Right renal pelvis (tissue), 4 donors: ENCODE results near the gene MRPL4. TPM values are rescaled to one million over a fixed set of nuclear protein-coding genes. Genes with fewer than 3 reads are reported as not detected.

Experiments
- DNase-seq, 4 donors: peaks; one replicate each; pipeline ENCODE4 v3.0.0-alpha.2; 2013; ENCODE audit warnings: low read depth in 4 of 4, low spot score in 3 of 4, missing footprints in 1 of 4
- polyA plus RNA-seq, 4 donors: library from polyadenylated mRNA; unstranded; fragments of 120-200 nt; gene quantifications; one replicate each; pipeline ENCODE4 v1.2.1, GENCODE V29; 2013; ENCODE audit not compliant: insufficient read length in 4 of 4

MRPL4 gene
- polyA plus RNA-seq, 4 donors: 38.3 to 57.4 (median 39.5) TPM

DNA sequence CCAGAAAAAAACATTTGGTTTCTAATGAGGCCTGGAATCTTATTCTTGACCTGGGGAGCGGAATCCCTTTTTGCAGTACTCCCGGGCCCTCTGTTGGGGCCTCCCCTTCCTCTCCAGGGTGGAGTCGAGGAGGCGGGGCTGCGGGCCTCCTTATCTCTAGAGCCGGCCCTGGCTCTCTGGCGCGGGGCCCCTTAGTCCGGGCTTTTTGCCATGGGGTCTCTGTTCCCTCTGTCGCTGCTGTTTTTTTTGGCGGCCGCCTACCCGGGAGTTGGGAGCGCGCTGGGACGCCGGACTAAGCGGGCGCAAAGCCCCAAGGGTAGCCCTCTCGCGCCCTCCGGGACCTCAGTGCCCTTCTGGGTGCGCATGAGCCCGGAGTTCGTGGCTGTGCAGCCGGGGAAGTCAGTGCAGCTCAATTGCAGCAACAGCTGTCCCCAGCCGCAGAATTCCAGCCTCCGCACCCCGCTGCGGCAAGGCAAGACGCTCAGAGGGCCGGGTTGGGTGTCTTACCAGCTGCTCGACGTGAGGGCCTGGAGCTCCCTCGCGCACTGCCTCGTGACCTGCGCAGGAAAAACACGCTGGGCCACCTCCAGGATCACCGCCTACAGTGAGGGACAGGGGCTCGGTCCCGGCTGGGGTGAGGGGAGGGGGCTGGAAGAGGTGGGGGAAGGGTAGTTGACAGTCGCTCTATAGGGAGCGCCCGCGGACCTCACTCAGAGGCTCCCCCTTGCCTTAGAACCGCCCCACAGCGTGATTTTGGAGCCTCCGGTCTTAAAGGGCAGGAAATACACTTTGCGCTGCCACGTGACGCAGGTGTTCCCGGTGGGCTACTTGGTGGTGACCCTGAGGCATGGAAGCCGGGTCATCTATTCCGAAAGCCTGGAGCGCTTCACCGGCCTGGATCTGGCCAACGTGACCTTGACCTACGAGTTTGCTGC lies 35.1 kb downstream of the MRPL4 start, which contains the start of gene ICAM4:
Gene ICAM4, plus strand, starts transcription at position 153 of the 935 bp plus-strand sequence. Its CDS starts 58 bp downstream, at position 211.
- DNase-seq: peak in 2 of 4 donors; percentile 68 to 79

DNA sequence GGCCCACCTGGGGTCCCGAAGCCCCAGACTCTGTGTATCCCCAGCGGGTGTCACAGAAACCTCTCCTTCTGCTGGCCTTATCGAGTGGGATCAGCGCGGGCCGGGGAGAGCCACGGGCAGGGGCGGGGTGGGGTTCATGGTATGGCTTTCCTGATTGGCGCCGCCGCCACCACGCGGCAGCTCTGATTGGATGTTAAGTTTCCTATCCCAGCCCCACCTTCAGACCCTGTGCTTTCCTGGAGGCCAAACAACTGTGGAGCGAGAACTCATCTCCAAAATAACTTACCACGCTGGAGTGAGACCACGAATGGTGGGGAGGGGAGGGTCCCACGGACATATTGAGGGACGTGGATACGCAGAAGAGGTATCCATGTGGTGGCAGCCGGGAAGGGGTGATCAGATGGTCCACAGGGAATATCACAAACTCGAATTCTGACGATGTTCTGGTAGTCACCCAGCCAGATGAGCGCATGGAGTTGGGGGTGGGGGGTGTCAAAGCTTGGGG lies 36.7 kb downstream of the MRPL4 start:
- DNase-seq: no peak

DNA sequence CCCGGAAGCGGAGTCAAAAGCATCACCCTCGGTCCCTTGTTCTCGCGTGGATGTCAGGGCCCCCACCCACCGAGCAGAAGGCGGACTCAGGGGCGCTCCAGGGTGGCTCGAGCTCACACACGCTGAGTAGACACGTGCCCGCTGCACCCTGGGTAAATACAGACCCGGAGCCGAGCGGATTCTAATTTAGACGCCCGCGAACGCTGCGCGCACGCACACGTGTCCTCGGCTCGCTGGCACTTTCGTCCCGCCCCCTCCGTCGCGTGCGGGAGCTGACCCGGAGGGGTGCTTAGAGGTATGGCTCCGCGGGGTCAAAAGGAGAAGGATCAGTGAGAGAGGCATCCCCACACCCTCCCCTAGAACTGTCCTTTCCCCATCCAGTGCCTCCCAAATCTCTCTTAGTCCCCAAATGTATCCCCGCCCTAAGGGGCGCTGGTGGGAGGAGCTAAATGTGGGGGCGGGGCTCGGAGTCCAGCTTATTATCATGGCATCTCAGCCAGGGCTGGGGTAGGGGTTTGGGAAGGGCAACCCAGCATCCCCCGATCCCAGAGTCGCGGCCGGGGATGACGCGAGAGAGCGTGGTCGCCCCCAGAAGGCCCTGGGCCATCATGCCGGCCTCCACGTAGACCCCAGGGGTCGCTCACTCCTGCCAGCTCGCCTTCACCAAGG lies 37.3 kb downstream of the MRPL4 start:
- DNase-seq: no peak

DNA sequence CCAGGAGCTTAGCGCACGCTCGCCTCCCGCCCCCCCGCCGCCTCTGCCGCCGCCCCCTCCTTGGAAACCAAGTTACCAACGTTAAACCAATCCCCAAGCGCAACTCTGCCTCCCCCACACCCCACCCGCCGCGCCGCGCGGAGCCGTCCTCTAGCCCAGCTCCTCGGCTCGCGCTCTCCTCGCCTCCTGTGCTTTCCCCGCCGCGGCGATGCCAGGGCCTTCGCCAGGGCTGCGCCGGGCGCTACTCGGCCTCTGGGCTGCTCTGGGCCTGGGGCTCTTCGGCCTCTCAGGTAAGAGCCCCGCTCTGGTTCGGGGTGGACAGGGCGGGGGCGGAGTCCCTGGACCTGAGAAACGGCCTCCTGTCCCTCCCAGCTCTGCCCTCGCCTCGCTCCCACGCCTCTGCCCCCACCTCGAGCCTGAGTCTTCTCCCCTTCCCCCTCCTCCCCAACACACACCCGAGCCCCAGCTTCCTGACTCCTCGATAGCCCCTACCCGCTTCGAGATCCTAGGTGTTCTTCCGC lies 37.9 kb downstream of the MRPL4 start, which contains the start of gene ICAM5:
Gene ICAM5, plus strand, starts transcription at position 117 of the 521 bp plus-strand sequence. Its CDS starts 92 bp downstream, at position 209.
- DNase-seq: no peak

DNA sequence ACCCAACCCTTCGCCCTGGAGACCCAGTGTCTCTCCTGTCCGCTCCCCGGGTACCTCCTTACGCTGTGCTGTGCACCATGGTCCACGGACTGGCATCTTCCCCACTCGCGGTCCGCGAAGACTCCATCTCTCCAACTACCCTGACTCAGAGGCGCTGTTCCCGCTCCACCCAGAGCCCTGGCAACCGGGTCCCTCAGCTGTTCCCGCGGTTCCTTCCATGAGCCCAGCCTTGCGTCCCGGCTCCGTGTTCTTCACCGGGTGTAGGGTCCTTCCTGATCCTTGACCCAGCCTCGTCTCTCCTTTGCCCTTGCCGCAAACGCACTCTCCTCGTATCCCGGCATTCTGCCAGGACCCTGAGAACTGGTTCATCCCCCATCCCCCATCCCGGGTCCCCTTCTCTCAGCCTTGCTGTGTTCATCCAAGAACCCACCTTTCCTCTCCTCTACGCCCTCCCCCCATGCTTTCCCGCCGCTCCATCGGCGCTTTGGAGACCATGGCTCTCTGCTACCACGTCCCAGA lies 38.4 kb downstream of the MRPL4 start:
- no peak for DNase-seq

DNA sequence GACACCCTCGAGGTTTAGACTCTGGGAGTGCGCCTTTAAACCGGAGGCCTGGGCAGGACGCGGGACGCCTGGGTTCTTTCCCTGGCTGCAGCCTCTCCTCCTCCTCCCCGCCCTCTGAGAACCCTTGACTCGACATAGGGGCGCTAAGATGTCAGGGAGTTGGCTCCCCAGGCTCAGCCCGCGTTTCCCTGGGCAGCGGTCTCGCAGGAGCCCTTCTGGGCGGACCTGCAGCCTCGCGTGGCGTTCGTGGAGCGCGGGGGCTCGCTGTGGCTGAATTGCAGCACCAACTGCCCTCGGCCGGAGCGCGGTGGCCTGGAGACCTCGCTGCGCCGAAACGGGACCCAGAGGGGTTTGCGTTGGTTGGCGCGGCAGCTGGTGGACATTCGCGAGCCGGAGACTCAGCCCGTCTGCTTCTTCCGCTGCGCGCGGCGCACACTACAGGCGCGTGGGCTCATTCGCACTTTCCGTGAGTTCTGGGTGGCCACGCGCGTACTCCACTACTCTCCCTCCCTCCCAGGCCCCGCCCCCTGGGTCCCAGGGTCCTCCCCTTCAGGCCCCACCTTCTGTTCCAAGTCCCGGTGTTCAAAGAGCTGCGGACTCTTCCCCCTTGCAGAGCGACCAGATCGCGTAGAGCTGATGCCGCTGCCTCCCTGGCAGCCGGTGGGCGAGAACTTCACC lies 39.0 kb downstream of the MRPL4 start:
- DNase-seq: no peak

DNA sequence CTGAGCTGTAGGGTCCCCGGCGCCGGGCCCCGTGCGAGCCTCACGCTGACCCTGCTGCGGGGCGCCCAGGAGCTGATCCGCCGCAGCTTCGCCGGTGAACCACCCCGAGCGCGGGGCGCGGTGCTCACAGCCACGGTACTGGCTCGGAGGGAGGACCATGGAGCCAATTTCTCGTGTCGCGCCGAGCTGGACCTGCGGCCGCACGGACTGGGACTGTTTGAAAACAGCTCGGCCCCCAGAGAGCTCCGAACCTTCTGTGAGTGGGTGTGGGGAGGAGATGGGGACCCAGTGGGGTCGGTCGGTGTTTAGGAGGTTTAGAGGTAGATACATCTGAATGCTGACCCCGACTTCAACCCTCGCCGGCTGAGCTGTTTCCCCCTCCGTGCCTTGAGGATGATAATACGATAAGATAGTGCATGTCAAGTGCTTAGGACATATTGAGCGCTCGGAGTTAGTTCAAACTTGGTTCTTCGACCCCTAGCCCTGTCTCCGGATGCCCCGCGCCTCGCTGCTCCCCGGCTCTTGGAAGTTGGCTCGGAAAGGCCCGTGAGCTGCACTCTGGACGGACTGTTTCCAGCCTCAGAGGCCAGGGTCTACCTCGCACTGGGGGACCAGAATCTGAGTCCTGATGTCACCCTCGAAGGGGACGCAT lies 39.7 kb downstream of the MRPL4 start:
- DNase-seq: no peak

DNA sequence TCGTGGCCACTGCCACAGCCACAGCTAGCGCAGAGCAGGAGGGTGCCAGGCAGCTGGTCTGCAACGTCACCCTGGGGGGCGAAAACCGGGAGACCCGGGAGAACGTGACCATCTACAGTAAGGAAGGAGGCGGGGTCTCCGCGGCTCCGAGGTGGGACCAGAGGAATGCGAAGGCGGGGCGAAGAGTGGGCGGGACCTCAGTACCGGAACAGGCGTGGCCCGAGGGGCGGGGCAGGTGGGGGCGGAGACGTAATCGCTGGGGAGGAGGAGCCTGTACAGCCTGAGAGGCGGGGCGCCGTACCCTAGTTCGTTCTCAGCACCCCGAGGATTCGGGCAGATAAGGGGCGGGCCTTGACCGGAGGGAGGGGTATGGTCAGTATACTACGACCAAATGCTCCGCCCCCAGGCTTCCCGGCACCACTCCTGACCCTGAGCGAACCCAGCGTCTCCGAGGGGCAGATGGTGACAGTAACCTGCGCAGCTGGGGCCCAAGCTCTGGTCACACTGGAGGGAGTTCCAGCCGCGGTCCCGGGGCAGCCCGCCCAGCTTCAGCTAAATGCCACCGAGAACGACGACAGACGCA lies 40.3 kb downstream of the MRPL4 start:
- DNase-seq: no peak

DNA sequence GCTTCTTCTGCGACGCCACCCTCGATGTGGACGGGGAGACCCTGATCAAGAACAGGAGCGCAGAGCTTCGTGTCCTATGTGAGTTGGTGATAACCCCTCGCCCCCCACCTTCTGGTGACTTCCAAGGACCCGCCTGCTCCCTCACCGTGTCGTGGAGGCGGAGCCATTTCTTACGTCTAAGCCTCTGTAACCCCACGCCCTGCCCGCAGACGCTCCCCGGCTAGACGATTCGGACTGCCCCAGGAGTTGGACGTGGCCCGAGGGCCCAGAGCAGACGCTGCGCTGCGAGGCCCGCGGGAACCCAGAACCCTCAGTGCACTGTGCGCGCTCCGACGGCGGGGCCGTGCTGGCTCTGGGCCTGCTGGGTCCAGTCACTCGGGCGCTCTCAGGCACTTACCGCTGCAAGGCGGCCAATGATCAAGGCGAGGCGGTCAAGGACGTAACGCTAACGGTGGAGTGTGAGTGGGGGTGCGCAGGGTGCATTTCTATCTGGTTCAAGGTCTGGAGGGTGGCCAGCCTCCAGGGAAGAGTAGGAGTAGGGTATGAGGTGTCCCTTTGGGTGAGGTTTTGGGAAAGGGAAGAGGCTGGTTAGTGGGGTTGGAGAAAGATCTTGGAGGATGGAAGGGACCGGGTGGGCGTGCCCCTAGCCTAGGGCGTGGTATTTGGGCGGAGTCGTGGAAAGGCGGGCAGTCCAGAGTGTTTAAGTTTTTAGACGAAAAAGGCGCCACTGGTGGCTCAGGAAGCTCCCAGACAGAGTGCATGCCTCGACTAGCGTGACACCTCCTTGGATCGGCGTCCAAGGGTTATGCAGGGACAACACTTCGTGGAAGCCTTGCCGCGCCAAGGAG lies 41.0 kb downstream of the MRPL4 start:
- DNase-seq: no peak

DNA sequence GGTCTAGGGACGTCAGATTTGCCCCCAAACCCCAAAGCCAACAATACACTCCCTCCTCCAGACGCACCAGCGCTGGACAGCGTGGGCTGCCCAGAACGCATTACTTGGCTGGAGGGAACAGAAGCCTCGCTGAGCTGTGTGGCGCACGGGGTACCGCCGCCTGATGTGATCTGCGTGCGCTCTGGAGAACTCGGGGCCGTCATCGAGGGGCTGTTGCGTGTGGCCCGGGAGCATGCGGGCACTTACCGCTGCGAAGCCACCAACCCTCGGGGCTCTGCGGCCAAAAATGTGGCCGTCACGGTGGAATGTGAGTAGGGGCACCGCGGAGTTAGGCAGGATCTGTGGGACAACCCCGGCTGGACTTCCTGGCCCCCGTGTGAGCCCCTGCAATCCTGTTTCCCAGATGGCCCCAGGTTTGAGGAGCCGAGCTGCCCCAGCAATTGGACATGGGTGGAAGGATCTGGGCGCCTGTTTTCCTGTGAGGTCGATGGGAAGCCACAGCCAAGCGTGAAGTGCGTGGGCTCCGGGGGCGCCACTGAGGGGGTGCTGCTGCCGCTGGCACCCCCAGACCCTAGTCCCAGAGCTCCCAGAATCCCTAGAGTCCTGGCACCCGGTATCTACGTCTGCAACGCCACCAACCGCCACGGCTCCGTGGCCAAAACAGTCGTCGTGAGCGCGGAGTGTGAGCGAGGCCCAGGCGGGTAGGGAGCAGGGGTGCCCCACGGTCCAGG lies 41.8 kb downstream of the MRPL4 start:
- DNase-seq: no peak

DNA sequence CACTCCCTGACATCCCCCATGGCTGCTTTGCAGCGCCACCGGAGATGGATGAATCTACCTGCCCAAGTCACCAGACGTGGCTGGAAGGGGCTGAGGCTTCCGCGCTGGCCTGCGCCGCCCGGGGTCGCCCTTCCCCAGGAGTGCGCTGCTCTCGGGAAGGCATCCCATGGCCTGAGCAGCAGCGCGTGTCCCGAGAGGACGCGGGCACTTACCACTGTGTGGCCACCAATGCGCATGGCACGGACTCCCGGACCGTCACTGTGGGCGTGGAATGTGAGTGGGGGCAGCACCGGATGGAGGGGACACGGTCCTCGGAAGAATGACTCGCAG lies 42.3 kb downstream of the MRPL4 start:
- no peak for DNase-seq

DNA sequence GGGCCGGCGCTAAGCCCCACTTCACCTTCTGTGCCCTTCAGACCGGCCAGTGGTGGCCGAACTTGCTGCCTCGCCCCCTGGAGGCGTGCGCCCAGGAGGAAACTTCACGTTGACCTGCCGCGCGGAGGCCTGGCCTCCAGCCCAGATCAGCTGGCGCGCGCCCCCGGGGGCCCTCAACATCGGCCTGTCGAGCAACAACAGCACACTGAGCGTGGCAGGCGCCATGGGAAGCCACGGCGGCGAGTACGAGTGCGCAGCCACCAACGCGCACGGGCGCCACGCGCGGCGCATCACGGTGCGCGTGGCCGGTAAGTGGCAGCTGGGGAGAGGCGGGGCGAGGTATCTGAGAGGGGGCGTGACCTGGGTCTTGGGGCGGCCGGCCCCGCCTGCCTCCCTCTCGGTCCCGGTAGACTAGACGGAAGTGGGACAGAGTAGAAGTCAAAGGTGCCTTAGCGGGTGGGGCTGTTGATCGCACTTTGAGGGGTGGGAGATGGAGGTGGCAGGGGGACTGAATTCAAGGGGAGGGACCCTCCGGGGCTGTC lies 43.4 kb downstream of the MRPL4 start:
- no peak for DNase-seq

DNA sequence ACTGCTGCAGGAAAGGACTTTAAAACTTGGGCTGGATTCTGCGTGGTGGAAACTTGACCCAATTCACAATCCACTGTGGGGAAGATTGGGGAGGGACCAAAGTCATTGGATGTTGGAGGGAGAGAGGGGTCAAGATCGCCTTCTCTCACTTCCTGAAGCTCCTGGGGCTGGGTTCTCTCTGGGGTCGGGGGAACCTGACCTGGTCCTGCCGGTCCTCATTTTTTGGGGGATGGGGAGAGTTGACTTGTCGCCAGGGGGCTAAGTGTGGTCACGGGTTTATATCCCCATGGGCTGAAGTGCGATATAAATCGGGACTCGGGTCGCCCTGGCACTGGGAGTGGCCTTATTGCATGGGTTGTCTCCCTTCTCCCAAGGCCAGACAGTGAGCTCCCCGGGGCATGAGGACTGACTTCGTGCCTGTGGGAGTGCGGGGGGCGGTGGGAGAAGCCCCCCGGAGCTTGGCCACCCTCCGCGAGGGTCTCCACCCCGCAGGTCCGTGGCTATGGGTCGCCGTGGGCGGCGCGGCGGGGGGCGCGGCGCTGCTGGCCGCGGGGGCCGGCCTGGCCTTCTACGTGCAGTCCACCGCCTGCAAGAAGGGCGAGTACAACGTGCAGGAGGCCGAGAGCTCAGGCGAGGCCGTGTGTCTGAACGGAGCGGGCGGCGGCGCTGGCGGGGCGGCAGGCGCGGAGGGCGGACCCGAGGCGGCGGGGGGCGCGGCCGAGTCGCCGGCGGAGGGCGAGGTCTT lies 44.0 kb downstream of the MRPL4 start:
- no peak for DNase-seq

DNA sequence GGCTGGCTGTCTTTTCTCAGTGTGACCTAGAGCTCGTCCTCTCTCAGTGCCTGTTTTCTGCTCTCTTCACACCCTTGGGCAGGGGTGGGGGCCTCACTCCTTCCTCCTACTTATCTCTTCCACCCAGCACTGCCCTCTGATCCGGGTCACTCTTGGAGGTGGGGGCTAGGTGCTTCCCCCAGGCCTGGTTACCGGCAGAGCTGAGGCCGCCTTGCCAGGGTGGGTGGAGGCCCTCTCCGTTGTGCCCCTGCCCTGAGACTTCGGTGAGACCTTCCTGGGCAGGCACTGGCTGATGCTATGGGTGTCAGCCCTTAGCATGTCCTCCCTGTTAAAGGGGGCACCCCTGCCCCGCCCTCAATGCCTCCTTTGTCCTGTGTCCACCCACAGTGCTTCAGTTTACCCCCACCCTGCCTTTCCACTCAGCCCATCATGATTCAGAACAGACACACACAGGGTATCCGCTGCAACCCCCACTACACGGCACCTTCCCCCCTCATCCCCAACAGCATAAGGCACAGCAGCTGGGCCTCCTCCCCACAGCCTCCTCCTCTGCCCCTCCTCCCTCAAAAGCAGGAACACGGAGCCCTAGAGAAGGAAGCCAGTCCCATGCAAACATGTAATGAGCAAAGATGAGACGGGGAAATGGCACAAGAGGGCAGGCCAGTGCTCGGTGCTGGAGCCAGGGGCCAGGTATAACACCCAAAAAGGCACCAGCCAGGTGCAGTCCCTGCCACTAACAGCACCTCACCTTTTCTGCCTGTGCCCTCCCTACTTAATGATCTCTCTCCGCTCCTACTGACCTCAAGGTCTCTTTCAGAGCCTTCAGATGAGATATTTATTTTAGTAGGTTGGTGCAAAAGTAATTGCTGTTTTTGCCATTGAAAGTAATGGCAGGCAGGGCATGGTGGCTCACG lies 47.8 kb downstream of the MRPL4 start:
- no peak for DNase-seq

DNA sequence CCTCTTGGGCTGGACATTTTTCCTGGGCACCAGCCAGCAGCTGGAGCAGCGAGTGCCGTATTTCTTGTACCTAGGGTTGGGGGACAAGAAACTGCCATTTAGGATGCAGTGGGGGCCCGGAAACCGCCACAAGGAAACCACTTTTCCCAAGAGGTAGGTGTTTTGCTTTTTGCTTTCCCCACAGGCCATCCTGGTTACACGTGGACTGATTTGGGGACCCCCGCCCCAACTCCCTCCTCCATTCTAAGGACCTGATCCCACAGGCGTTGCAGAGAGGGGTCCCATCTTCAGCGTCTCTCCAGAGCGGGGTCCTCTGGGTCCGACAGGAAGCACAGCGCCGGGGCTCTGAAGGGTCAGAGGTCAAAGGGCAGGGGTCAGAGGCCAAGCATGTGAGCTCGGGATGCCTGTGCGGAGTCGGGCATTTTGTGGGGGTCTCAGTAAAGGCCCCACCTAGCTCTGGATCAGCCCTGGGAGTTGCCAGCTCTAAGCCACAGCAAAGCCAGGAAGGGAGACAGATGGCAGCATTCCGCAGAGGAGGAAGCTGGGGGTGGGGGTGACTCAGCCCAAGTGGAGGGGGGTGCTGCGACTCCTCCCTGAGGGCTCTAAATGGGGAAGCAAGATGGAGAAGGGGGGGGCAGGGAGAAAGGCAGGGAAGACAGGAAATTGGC lies 53.3 kb downstream of the MRPL4 start:
- DNase-seq: no peak

DNA sequence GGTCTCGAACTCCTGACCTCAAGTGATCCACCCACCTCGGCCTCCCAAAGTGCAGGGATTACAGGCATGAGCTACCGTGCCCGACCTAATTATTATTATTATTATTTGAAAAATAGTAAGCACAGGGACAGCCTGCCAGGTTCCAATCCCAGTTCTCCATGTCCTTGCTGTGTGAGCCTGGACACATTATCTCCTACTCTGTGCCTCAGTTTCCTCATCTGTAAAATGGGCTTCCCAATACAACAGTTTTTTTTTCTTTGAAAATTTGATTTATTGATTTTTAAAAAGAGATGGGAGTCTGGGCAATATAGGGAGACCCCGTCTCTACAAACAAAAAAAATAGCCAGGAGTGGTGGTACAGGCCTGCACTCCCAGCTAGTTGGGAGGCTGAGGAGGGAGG lies 54.3 kb downstream of the MRPL4 start:
- no peak for DNase-seq
